Measurements from ENCODE around the gene ETS1. TPM values are rescaled to one million over a fixed set of nuclear protein-coding genes. Genes with fewer than 3 reads are reported as not detected.

ETS1 gene, protein sequence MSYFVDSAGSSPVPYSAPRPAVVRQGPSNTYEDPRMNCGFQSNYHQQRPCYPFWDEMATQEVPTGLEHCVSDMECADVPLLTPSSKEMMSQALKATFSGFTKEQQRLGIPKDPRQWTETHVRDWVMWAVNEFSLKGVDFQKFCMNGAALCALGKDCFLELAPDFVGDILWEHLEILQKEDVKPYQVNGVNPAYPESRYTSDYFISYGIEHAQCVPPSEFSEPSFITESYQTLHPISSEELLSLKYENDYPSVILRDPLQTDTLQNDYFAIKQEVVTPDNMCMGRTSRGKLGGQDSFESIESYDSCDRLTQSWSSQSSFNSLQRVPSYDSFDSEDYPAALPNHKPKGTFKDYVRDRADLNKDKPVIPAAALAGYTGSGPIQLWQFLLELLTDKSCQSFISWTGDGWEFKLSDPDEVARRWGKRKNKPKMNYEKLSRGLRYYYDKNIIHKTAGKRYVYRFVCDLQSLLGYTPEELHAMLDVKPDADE
- total RNA-seq: 10 to 100 TPM; 16.8 to 24.9 (median 21.8) TPM

DNA sequence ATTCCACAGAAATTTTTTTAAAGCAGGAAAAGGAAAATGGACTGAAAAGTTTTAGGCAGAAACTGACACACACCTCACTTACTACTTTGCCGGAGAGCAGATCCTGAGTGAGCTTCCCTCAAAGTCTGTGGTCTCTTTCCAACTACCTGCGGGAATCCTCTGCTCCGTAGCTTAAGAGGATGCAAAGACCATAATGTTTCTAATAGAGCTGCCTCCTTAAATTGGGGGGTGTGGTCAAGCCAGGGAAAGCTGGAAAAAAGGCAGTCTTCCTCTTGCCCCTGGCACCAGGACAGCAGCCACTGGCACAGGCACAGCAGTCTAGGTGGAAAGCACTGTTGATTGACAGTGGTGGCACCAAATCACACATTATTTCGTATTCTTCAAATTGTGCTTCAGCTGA lies at the start of gene ETS1:
Gene ETS1, minus strand, starts transcription at position 144 of the 400 bp plus-strand sequence. CDS start 14,428 bp downstream, outside the sequence.
- ATAC-seq (no peak), DNase-seq (no peak)
- no peaks in the 10 kb centered on the region for H3K9me3 ChIP-seq
- TF ChIP-seq, protein P1, sequence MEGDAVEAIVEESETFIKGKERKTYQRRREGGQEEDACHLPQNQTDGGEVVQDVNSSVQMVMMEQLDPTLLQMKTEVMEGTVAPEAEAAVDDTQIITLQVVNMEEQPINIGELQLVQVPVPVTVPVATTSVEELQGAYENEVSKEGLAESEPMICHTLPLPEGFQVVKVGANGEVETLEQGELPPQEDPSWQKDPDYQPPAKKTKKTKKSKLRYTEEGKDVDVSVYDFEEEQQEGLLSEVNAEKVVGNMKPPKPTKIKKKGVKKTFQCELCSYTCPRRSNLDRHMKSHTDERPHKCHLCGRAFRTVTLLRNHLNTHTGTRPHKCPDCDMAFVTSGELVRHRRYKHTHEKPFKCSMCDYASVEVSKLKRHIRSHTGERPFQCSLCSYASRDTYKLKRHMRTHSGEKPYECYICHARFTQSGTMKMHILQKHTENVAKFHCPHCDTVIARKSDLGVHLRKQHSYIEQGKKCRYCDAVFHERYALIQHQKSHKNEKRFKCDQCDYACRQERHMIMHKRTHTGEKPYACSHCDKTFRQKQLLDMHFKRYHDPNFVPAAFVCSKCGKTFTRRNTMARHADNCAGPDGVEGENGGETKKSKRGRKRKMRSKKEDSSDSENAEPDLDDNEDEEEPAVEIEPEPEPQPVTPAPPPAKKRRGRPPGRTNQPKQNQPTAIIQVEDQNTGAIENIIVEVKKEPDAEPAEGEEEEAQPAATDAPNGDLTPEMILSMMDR (IDR thresholded peaks at IDR 0.05 in 4 of 5, conservative IDR thresholded peaks at IDR 0.05 in 1 of 5): no peak
- TF ChIP-seq POLR2A (IDR thresholded peaks at IDR 0.05): no peak
- in situ Hi-C loops (cut with MboI; ENCODE audit: low sequenced_read_pairs in 4 of 4): no loop called here
- H3K36me3 ChIP-seq: no peaks in the 10 kb centered on the region
- H3K4me3 ChIP-seq: peak within 1 kb of the TSS; percentile 17 to 39 (median 30)
- intact Hi-C loops (cut with DNase I; ENCODE audit: low total_unique reads): no loop called here
- H3K27ac ChIP-seq: peak within 1 kb of the TSS in 3 of 4 donors; percentile 29 to 59 (median 42)
- peaks cover 0 to 11% of the 10 kb centered on the region in 2 donors for H3K4me1 ChIP-seq
- peaks cover 0 to 16% (median 5%) of the 10 kb centered on the region in 3 donors for H3K27me3 ChIP-seq

DNA sequence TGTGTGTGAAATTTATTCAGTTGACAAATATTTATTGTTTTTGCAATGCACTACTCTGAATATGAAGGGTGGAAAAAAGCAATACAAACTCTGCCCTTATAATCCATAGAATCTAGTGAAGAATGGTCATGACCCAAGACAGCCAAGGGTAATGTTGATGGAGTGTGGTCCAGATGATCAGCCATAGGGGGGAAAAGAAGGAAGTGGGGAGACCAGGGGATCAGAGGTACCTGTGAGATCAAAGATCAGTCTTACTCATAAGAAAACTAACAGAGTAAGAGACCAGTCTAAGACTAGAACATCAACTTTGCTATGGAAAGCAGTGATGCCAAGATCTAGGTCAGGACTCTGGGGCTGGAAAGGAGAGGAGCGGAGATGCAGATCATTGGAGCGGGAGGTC lies 47.0 kb upstream of the ETS1 start:
- intact Hi-C loops (cut with DNase I; ENCODE audit: low total_unique reads): loop anchor here (5.0 kb wide), 1 partner anchor 198 kb away; no protein-coding TSS in a partner anchor
- ATAC-seq (no peak), DNase-seq (no peak)
- Histone ChIP-seq H3K36me3 (no peaks in the 10 kb centered on the region), H3K27me3 (no peaks in the 10 kb centered on the region), H3K4me3 (no peak overlapping the region), H3K9me3 (no peaks in the 10 kb centered on the region), H3K4me1 (peaks cover 0 to 12% of the 10 kb centered on the region in 2 donors), H3K27ac (no peak overlapping the region)
- in situ Hi-C loops (cut with MboI; ENCODE audit: low sequenced_read_pairs in 4 of 4): loop anchor here (5.0 to 25.0 kb wide), 8 partner anchors 147 to 597 kb away; no protein-coding TSS in a partner anchor
- TF ChIP-seq, protein P1 (IDR thresholded peaks at IDR 0.05 in 4 of 5, conservative IDR thresholded peaks at IDR 0.05 in 1 of 5): no peak
- no peak for TF ChIP-seq POLR2A (IDR thresholded peaks at IDR 0.05)

DNA sequence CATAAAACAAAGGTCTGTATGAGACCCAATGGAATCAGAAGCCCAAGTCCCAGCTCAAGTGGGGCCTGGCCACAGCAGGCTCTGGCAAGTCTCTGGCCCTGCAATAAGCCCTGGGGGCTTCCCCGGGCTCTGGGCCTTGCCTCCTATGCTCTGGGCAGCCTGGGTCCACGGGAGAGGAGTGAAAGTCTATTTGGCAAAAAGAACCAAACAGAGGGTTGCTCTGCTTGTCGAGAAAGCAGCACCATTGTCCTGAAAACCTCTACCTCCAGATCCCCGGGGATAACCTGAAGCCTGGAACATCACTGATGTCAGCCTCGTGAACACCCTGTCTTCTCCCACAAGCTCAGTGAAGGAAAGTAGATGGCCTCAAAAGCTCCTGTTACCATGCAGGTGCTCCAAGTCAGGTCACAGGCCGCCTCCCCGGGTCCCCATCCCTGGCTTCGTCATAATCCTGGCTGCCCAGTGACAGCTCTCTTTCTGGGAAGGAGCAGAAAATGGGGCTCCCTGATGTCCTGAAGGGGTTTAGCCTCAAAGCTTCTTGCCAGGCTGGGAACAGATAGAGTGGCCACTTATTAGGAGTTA lies 46.1 kb upstream of the ETS1 start:
- Histone ChIP-seq H3K9me3 (no peaks in the 10 kb centered on the region), H3K4me3 (no peak overlapping the region), H3K27me3 (no peaks in the 10 kb centered on the region), H3K36me3 (no peaks in the 10 kb centered on the region), H3K27ac (no peak overlapping the region), H3K4me1 (peaks cover 0 to 12% of the 10 kb centered on the region in 2 donors)
- ATAC-seq: no peak
- intact Hi-C loops (cut with DNase I; ENCODE audit: low total_unique reads): loop anchor here (5.0 kb wide), 1 partner anchor 199 kb away; no protein-coding TSS in a partner anchor
- in situ Hi-C loops (cut with MboI; ENCODE audit: low sequenced_read_pairs in 4 of 4): loop anchor here (5.0 to 25.0 kb wide), 8 partner anchors 146 to 596 kb away; no protein-coding TSS in a partner anchor
- no peak for DNase-seq
- TF ChIP-seq POLR2A (IDR thresholded peaks at IDR 0.05): no peak
- TF ChIP-seq, protein P1 (IDR thresholded peaks at IDR 0.05 in 4 of 5, conservative IDR thresholded peaks at IDR 0.05 in 1 of 5): no peak

DNA sequence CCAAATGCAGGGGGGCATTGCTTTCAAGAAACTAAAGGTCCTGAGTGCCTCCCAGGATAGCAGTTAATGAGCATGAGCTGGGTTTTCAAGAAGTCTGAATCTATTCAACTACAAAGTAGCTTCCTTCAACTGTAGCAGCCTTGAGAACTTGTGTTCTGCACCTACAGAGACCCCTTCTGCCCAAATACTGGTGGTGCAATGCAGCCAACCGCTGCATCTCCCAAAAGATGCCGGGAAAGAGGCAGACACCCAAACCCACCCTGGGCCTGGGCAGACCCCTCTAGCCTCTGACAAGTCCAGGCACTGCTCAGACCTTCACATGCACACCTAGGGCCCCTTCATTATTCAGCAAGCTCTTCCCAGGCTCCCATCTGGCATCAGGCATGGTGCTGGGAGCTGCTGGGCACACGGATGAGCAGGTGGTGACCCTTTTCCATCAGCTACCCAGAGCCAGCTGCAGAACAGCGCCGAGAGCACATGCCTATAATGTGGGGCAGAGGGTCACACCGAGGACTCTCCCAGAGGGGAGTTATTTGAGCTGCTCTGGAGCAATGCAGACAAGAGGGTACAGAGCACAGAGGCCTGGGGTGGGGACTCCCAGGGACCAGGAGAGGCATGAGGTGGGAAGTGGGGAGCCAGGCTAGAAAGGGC lies 44.9 kb upstream of the ETS1 start:
- no peak for ATAC-seq
- no peak overlapping the region for H3K4me3 ChIP-seq
- DNase-seq: no peak
- no peaks in the 10 kb centered on the region for H3K9me3 ChIP-seq
- no peak for TF ChIP-seq POLR2A (IDR thresholded peaks at IDR 0.05)
- TF ChIP-seq, protein P1 (IDR thresholded peaks at IDR 0.05 in 4 of 5, conservative IDR thresholded peaks at IDR 0.05 in 1 of 5): peak in 3 of 5 experiments; percentile 44 to 57 (median 47)
- H3K4me1 ChIP-seq: peaks cover 0 to 12% of the 10 kb centered on the region in 2 donors
- in situ Hi-C loops (cut with MboI; ENCODE audit: low sequenced_read_pairs in 4 of 4): loop anchor here (5.0 to 25.0 kb wide), 8 partner anchors 145 to 595 kb away; no protein-coding TSS in a partner anchor
- no peaks in the 10 kb centered on the region for H3K36me3 ChIP-seq
- no peaks in the 10 kb centered on the region for H3K27me3 ChIP-seq
- intact Hi-C loops (cut with DNase I; ENCODE audit: low total_unique reads): loop anchor here (5.0 kb wide), 1 partner anchor 200 kb away; no protein-coding TSS in a partner anchor
- no peak overlapping the region for H3K27ac ChIP-seq

Data from gastrocnemius medialis (tissue), 4 donors.